ENCODE measurements around the gene RTN4RL2.

DNA sequence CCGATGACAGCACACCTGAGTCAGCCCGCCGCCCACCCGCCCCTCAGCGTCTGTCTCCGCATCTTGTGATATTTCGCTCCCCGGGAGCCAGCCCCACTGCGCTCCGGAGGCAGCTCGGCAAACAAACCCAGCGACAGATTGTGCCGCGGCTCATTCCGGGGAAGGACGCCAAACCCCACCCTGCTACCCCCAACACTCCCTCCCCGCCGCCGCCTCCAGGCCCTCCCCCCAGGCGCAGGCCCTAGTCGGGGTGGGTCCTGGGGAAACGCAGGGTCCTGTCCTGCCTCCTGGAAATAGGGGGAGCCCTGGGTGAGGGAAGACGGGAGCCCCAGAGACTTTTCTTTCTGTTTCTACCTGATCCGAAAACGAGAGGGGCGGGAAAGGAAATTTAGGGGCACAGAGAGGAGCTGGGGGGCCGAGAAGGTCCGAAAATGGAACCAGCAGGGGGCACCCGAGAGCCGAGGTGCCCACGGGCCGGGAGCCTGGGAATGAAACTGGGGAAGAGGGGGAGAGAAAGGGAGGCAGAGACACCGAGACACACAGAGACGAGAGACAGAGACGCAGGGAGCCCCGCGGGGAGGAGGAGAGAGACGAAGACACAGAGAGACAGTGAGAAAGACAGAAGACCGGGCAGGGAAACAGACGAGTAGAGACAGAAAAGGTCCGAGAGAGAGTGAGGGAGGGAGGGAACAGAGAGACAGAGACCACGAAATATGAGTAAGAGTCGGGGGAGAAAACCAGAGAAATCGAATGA is 1.7 kb upstream of the RTN4RL2 start:
- TF ChIP-seq, protein P1, sequence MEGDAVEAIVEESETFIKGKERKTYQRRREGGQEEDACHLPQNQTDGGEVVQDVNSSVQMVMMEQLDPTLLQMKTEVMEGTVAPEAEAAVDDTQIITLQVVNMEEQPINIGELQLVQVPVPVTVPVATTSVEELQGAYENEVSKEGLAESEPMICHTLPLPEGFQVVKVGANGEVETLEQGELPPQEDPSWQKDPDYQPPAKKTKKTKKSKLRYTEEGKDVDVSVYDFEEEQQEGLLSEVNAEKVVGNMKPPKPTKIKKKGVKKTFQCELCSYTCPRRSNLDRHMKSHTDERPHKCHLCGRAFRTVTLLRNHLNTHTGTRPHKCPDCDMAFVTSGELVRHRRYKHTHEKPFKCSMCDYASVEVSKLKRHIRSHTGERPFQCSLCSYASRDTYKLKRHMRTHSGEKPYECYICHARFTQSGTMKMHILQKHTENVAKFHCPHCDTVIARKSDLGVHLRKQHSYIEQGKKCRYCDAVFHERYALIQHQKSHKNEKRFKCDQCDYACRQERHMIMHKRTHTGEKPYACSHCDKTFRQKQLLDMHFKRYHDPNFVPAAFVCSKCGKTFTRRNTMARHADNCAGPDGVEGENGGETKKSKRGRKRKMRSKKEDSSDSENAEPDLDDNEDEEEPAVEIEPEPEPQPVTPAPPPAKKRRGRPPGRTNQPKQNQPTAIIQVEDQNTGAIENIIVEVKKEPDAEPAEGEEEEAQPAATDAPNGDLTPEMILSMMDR (IDR thresholded peaks at IDR 0.05): peak; percentile 45 to 86 (median 56)
- TF ChIP-seq POLR2A (IDR thresholded peaks at IDR 0.05): no peak
